ENCODE measurements around the gene SLC22A17.
"Not testable (repeated sequence)": the region's sequence is repeated elsewhere in the genome, so short reads cannot be mapped to it uniquely, and the experiment has no call there.

The SLC22A17 gene
- 4.4 to 9.7 reads per million in 2 donors for total RNA-seq

- peak in 4 of 5 experiments; percentile 16 to 71 (median 38) for DNase-seq
Observed at GRCh38 chr14:23352506-23353432, at the start of gene SLC22A17. SLC22A17 (minus strand) TSS chr14:23352887.

- DNase-seq = no peak
Observed at GRCh38 chr14:23401291-23401690, 48.6 kb upstream of the SLC22A17 start.

GRCh38 chr14:23400496-23401149 lies 47.9 kb upstream of the SLC22A17 start:
- not testable (repeated sequence) for DNase-seq

GRCh38 chr14:23399591-23399990 lies 46.9 kb upstream of the SLC22A17 start:
- no peak for DNase-seq

GRCh38 chr14:23399136-23399535 lies 46.4 kb upstream of the SLC22A17 start:
- DNase-seq = no peak

GRCh38 chr14:23398348-23398747 lies 45.7 kb upstream of the SLC22A17 start:
- no peak for DNase-seq

- DNase-seq = no peak
Observed at GRCh38 chr14:23396781-23397407, 44.2 kb upstream of the SLC22A17 start.

GRCh38 chr14:23396126-23396525 lies 43.4 kb upstream of the SLC22A17 start:
- DNase-seq = no peak

GRCh38 chr14:23392613-23393012 lies 39.9 kb upstream of the SLC22A17 start:
- DNase-seq = no peak

GRCh38 chr14:23389871-23390270 lies 37.2 kb upstream of the SLC22A17 start:
- not testable (repeated sequence) for DNase-seq

- no peak for DNase-seq
Observed at GRCh38 chr14:23389396-23389795, 36.7 kb upstream of the SLC22A17 start.

GRCh38 chr14:23388996-23389395 lies 36.3 kb upstream of the SLC22A17 start:
- DNase-seq = no peak

GRCh38 chr14:23387916-23388882 lies 35.5 kb upstream of the SLC22A17 start:
- no peak for DNase-seq

- no peak for DNase-seq
Observed at GRCh38 chr14:23386999-23387398, 34.3 kb upstream of the SLC22A17 start.

GRCh38 chr14:23386266-23386657 lies 33.6 kb upstream of the SLC22A17 start:
- DNase-seq = not testable (repeated sequence)

GRCh38 chr14:23385642-23386265 lies 33.1 kb upstream of the SLC22A17 start:
- DNase-seq = no peak

- DNase-seq = no peak
Observed at GRCh38 chr14:23385244-23385641, 32.6 kb upstream of the SLC22A17 start.

- no peak for DNase-seq
Observed at GRCh38 chr14:23384364-23385080, 31.8 kb upstream of the SLC22A17 start.

GRCh38 chr14:23382731-23383440 lies 30.2 kb upstream of the SLC22A17 start:
- DNase-seq = no peak

GRCh38 chr14:23382276-23382675 lies 29.6 kb upstream of the SLC22A17 start:
- no peak for DNase-seq
